Calu3 (cell line): ENCODE results near the gene PCDHB16. TPM values are rescaled to one million over a fixed set of nuclear protein-coding genes. Genes with fewer than 3 reads are reported as not detected.
"Not testable (repeated sequence)": the region's sequence is repeated elsewhere in the genome, so short reads cannot be mapped to it uniquely, and the experiment has no call there.

Experiments
- BruUV-seq: library from RNA; stranded (reverse); fragments of 400-500 nt; replicated peaks from 2 replicates; lab custom pipeline; 2021; lab: Mats Ljungman, UMichigan
- CTCF ChIA-PET: fragments of 300-600 bp; sonication (Branson Sonifier 250); formaldehyde crosslinking; loops from one replicate; lab custom pipeline; 2022; ENCODE audit warnings: antibody characterized with exemption; lab: Charles Lee
- DNase-seq: peaks from one replicate; pipeline ENCODE4 v3.0.0; 2022
- H3K27ac Mint-ChIP-seq: one replicate; pipeline ENCODE4 v1.8.0; 2022; ENCODE audit warnings: mixed read lengths; ENCODE audit not compliant: unreplicated experiment
- H3K27me3 Mint-ChIP-seq: one replicate; pipeline ENCODE4 v1.8.0; 2022; ENCODE audit warnings: mixed read lengths; ENCODE audit not compliant: unreplicated experiment
- H3K36me3 Mint-ChIP-seq: one replicate; pipeline ENCODE4 v1.8.0; 2022; ENCODE audit warnings: mild to moderate bottlenecking, moderate library complexity, mixed read lengths; ENCODE audit not compliant: insufficient read depth, unreplicated experiment
- H3K4me1 Mint-ChIP-seq: one replicate; pipeline ENCODE4 v1.8.0; 2022; ENCODE audit warnings: mild to moderate bottlenecking, low read depth, mixed read lengths; ENCODE audit not compliant: unreplicated experiment
- H3K4me3 Mint-ChIP-seq: one replicate; pipeline ENCODE4 v1.8.0; 2022; ENCODE audit warnings: mild to moderate bottlenecking, low read depth, moderate library complexity, mixed read lengths; ENCODE audit not compliant: unreplicated experiment
- H3K9me3 Mint-ChIP-seq: one replicate; pipeline ENCODE4 v1.8.0; 2022; ENCODE audit warnings: low read depth, mixed read lengths; ENCODE audit not compliant: unreplicated experiment
- intact Hi-C: fragments of 100-400 bp; cut with micrococcal nuclease; formaldehyde crosslinking; loops from one replicate; pipeline ENCODE4 v1.10.0; 2022; ENCODE audit not compliant: unreplicated experiment
- total RNA-seq: library from RNA; stranded (reverse); gene quantifications from 2 replicates; pipeline ENCODE4 v1.2.3, GENCODE V29; 2022
- TF ChIP-seq, protein P1 (sequence below): fragments of 200-600 bp; IDR thresholded peaks from one replicate; pipeline ENCODE4 v1.8.0; 2022; ENCODE audit warnings: antibody characterized with exemption; ENCODE audit not compliant: unreplicated experiment

Gene PCDHB16
- total RNA-seq, 1 experiment from 2014 or later = 0.35 TPM

GRCh38 chr5:141186897-141187512, 4.8 kb downstream of the PCDHB16 start, which contains the start of gene PCDHB9:
Gene PCDHB9 (plus strand): TSS chr5:141187161. CDS start chr5:141187319, 158 bp downstream.
- TSS peak; percentile 82 for BruUV-seq
- H3K9me3 Mint-ChIP-seq = peaks cover 28% of the 10 kb centered on the region
- no peaks in the 10 kb centered on the region for H3K36me3 Mint-ChIP-seq
- CTCF ChIA-PET = interaction anchor here (0.6 to 1.3 kb wide), 4 partner anchors 22 to 377 kb away, joined by 3 to 6 read pairs (median 4); partner anchors contain the start of genes PCDHB12 and PCDHB14
- no peak within 1 kb of the TSS for H3K27ac Mint-ChIP-seq
- TF ChIP-seq, protein P1, sequence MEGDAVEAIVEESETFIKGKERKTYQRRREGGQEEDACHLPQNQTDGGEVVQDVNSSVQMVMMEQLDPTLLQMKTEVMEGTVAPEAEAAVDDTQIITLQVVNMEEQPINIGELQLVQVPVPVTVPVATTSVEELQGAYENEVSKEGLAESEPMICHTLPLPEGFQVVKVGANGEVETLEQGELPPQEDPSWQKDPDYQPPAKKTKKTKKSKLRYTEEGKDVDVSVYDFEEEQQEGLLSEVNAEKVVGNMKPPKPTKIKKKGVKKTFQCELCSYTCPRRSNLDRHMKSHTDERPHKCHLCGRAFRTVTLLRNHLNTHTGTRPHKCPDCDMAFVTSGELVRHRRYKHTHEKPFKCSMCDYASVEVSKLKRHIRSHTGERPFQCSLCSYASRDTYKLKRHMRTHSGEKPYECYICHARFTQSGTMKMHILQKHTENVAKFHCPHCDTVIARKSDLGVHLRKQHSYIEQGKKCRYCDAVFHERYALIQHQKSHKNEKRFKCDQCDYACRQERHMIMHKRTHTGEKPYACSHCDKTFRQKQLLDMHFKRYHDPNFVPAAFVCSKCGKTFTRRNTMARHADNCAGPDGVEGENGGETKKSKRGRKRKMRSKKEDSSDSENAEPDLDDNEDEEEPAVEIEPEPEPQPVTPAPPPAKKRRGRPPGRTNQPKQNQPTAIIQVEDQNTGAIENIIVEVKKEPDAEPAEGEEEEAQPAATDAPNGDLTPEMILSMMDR = peak; percentile 24
- no peaks in the 10 kb centered on the region for H3K4me1 Mint-ChIP-seq
- intact Hi-C loops = no loop called here
- no peaks in the 10 kb centered on the region for H3K27me3 Mint-ChIP-seq
- H3K4me3 Mint-ChIP-seq = peak within 1 kb of the TSS; percentile 53
- DNase-seq = peak; percentile 66

DNA sequence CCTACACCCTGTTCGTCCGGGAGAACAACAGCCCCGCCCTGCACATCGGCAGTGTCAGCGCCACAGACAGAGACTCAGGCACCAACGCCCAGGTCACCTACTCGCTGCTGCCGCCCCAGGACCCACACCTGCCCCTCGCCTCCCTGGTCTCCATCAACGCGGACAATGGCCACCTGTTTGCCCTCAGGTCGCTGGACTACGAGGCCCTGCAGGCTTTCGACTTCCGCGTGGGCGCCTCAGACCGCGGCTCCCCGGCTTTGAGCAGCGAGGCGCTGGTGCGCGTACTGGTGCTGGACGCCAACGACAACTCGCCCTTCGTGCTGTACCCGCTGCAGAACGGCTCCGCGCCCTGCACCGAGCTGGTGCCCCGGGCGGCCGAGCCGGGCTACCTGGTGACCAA, 6.5 kb downstream of the PCDHB16 start:
- DNase-seq, H3K4me3 Mint-ChIP-seq, H3K27me3 Mint-ChIP-seq, H3K27ac Mint-ChIP-seq, intact Hi-C loops, CTCF ChIA-PET, H3K4me1 Mint-ChIP-seq, BruUV-seq, H3K36me3 Mint-ChIP-seq: not testable (repeated sequence)
- H3K9me3 Mint-ChIP-seq = peaks cover 25% of the 10 kb centered on the region

DNA sequence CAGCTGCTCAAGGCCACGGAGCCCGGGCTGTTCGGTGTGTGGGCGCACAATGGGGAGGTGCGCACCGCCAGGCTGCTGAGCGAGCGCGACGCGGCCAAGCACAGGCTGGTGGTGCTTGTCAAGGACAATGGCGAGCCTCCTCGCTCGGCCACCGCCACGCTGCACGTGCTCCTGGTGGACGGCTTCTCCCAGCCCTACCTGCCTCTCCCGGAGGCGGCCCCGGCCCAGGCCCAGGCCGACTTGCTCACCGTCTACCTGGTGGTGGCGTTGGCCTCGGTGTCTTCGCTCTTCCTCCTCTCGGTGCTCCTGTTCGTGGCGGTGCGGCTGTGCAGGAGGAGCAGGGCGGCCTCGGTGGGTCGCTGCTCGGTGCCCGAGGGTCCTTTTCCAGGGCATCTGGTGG, 6.9 kb downstream of the PCDHB16 start:
- DNase-seq, CTCF ChIA-PET, BruUV-seq, H3K27me3 Mint-ChIP-seq, H3K27ac Mint-ChIP-seq, H3K4me1 Mint-ChIP-seq, H3K4me3 Mint-ChIP-seq, intact Hi-C loops, H3K36me3 Mint-ChIP-seq: not testable (repeated sequence)
- H3K9me3 Mint-ChIP-seq = peaks cover 25% of the 10 kb centered on the region

- no TSS peak for BruUV-seq
- peak within 1 kb of the TSS; percentile 46 for H3K4me3 Mint-ChIP-seq
- no peaks in the 10 kb centered on the region for H3K36me3 Mint-ChIP-seq
- no peak within 1 kb of the TSS for H3K27ac Mint-ChIP-seq
- peak; percentile 59 for DNase-seq
- CTCF ChIA-PET = interaction anchor here (1.0 to 1.2 kb wide), 2 partner anchors 158 to 366 kb away, joined by 3 read pairs; partner anchors contain the start of gene PCDHGB1
- no peaks in the 10 kb centered on the region for H3K4me1 Mint-ChIP-seq
- TF ChIP-seq, protein P1 = no peak
- intact Hi-C loops = no loop called here
- H3K27me3 Mint-ChIP-seq = no peaks in the 10 kb centered on the region
- H3K9me3 Mint-ChIP-seq = peaks cover 17% of the 10 kb centered on the region
Observed at GRCh38 chr5:141192110-141192725, 10.0 kb downstream of the PCDHB16 start, which contains the start of gene PCDHB10. Gene PCDHB10 (plus strand): TSS chr5:141192353. CDS start chr5:141192553, 200 bp downstream.

DNA sequence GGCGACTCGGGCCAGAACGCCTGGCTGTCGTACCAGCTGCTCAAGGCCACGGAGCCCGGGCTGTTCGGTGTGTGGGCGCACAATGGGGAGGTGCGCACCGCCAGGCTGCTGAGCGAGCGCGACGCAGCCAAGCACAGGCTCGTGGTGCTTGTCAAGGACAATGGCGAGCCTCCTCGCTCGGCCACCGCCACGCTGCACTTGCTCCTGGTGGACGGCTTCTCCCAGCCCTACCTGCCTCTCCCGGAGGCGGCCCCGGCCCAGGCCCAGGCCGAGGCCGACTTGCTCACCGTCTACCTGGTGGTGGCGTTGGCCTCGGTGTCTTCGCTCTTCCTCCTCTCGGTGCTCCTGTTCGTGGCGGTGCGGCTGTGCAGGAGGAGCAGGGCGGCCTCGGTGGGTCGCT, 12.1 kb downstream of the PCDHB16 start:
- BruUV-seq, H3K4me1 Mint-ChIP-seq, DNase-seq, H3K27me3 Mint-ChIP-seq, H3K36me3 Mint-ChIP-seq, H3K4me3 Mint-ChIP-seq, H3K27ac Mint-ChIP-seq, CTCF ChIA-PET, intact Hi-C loops: not testable (repeated sequence)
- H3K9me3 Mint-ChIP-seq = peaks cover 16% of the 10 kb centered on the region
